Stimulated activated CD8-positive, alpha-beta memory T cell treated with anti-CD3 and anti-CD28 coated beads, Interleukin-7, amount 100 ng/mL, for 4 hours (primary cell): Measurements from ENCODE around the gene FKBP1C.
"Not testable (repeated sequence)": the region's sequence is repeated elsewhere in the genome, so short reads cannot be mapped to it uniquely, and the experiment has no call there.

ENCODE experiments used
- DNase-seq, 2 donors: peaks; one replicate each; pipeline ENCODE4 v3.0.0-alpha.2; 2020; ENCODE audit warnings: low read depth in 2 of 2

FKBP1C gene

GRCh38 chr6:63211343-63211742, at the start of gene FKBP1C:
FKBP1C (plus strand) TSS chr6:63211469.
- DNase-seq = not testable (repeated sequence)

GRCh38 chr6:63164047-63164803, 47.0 kb upstream of the FKBP1C start:
- not testable (repeated sequence) for DNase-seq

DNA sequence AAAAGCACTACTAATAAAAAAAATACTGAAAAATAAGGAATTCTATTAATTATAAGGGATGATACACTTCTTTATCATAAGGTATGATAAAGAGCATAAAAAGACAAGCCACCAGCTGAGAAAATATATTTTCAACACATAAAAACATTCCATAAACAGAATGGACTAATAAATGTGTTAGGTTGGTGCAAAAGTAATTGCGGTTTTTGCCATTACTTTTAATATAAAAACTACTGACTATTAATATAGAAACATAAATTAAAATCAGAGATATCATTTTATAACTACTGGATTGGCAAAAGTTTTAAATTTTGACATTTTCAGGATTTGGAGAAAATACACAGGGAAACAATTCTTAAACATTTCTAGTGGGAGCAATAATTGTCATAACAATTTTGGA, 37.1 kb upstream of the FKBP1C start:
- DNase-seq = no peak

DNA sequence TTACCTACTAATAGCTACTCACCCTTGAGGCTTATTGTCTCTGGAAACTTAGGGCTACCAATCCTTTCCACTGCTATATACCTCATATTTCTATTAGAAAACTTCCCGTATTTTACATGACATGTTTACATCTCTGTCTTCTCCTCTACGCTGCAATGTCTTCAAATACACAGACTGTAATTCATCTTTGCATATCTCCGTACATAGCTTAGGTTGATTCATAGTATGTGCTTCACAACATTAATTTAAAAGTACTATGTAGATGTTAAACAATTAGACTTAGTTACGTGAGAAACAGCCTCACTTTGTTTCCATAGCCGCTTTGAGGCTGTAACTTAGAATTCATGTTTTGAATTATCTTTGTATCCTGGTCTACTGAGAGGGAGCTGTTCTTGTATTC, 35.1 kb upstream of the FKBP1C start:
- no peak for DNase-seq

- no peak for DNase-seq
These were observed 30.9 kb upstream of the FKBP1C start for GRCh38 chr6:63180367-63180766.

DNA sequence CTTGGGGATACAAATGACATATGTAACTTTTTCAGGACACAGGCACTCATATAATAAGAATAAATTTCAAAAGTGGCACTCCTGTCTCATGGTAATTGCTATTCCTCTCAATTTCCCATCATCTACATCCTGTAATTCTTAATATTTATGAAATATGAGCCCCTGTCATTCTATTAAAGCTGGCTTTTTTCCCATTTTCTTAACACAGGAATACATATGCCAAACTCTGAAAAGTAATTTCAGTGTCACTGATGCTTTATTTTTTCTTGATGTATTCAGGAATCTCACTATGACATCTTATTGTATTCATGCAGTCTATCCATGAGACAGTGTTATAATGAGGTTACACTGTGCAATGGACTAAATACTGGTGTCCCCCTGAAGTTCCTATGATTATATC, 24.3 kb upstream of the FKBP1C start:
- no peak for DNase-seq

DNA sequence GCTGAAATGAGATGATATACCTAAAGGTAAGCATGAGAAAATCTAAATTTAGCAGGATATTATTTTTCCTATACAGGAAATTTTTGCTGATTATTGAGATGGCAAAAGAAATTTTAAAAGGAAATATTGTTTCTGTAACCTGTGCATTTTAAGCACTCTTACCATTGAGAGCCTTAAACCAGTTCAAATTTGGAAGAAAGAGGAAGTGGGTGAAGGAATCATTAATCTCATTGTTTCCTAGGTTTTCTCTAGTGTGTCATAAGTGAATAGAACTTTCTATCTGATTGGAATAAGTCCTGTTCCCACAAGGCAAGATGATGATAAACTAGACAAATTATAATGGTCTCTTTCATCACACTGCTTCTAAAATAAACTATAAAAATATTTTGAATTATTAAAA, 22.4 kb upstream of the FKBP1C start:
- no peak for DNase-seq

- no peak for DNase-seq
These were observed 17.9 kb upstream of the FKBP1C start for GRCh38 chr6:63193324-63193723.

DNA sequence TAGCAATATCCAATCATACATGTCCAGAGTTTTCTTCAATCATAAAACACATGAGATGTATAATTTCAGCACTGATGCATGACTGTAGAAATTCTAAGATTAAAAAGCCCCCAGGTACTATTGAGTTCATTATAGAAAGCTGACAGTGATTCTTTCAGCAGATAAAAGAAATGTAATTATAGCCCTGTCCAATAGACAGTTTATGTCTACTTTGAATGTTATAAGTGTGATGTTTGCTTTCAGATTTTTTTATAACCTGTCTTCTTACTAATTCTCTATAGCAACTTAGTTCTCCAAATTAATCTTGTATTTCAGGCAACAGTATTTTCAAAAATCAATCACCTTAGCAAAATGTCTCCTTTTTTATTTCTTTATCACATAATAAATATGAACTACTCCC, 13.5 kb upstream of the FKBP1C start:
- DNase-seq = no peak

DNA sequence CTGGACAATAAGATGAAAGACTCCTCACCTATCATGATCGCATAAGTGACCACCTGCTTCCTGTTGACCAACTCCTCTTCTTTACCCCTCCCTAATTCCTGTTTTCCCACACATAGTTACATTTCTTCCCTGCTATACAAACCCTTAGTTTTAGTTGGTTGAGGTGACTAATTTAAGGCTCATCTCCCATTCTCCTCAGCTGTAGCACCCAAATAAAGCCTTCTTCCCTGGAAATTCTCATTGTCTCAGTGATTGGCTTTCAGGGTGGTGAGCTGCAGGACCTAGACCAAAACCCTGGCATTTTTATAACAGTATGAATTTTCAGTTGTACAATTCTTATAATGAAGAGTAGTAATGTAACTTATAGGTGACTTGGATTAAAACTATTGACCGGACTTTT, 2.1 kb downstream of the FKBP1C start:
- DNase-seq = no peak

- no peak for DNase-seq
These were observed 3.5 kb downstream of the FKBP1C start for GRCh38 chr6:63214816-63215215.

- DNase-seq = no peak
These were observed 12.9 kb downstream of the FKBP1C start for GRCh38 chr6:63224179-63224578.

DNA sequence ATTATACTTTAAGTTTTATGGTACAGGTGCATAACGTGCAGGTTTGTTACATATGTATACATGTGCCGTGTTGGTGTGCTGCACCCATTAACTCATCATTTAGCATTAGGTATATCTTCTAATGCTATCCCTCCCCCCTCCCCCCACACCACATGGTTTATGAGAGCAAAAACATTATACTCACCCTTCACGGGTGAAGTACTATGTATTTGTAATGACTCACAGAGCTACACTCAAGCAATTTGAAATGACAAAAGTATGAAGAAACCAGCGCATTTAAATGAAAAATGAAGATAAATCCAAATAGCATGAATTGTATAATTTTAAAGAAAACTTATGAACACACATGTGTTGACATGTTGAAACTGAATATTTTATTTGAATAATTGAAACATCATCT, 14.7 kb downstream of the FKBP1C start:
- DNase-seq = not testable (repeated sequence)

DNA sequence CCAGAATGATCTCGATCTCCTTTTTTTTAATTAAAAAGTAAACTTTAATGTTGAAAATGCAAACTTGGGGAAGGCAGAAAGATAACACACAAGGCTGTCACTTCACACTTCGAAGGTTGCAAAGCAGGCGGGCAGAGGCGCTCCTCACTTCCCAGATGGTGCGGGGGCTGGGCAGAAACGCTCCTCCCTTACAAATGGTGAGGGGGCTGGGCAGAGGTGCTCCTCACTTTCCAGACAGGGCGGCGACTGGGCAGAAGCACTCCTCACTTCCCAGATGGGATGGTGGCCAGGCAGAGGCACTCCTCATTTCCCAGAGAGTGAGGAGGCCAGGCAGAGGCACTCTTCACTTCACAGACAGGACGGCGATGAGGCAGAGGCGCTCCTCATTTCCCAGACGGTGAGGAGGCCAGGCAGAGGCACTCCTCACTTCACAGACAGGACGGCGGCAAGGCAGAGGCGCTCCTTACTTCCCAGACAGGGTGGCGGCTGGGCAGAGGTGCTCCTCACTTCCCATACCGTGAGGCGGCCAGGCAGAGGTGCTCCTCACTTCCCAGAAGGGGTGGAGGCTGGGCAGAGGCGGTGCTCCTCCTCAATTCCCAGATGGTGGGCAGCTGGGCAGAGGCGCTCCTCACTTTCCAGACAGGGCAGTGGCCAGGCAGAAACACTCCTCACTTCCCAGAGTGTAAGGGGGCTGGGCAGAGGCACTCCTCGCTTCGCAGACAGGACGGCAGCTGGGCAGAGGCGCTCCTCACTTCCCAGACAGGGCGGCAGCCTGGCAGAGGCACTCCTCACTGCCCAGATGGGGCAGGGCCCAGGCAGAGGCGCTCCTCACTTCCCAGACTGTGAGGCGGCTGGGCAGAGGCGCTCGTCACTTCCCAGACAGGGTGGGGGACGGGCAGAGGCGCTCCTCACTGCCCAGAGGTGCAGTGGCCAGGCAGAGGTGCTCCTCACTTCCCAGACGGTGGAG, 16.9 kb downstream of the FKBP1C start:
- DNase-seq = not testable (repeated sequence)

- not testable (repeated sequence) for DNase-seq
These were observed 18.8 kb downstream of the FKBP1C start for GRCh38 chr6:63230027-63230426.

- not testable (repeated sequence) for DNase-seq
These were observed 19.2 kb downstream of the FKBP1C start for GRCh38 chr6:63230511-63230910.

- no peak for DNase-seq
These were observed 25.1 kb downstream of the FKBP1C start for GRCh38 chr6:63236398-63236817.

- no peak for DNase-seq
These were observed 34.2 kb downstream of the FKBP1C start for GRCh38 chr6:63245420-63245819.

GRCh38 chr6:63245909-63246308, 34.6 kb downstream of the FKBP1C start:
- no peak for DNase-seq

DNA sequence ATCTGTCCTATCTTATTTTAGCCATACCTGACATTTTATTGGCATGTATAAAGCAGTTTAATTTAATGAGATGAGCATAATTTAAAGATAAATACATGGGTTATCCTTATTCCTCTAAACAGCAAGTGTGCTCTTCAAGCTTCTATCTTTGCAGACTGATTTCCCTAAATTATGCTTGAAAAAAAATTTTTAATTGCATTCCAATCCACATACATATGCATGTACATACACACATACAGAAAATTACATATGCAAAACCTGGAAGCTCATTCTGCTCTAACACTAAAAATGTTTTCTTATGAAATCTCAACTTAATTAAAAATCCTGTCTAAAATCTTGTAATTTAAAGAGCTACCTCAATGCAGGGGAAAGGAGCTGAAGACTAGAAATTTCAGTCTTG, 35.3 kb downstream of the FKBP1C start:
- no peak for DNase-seq

DNA sequence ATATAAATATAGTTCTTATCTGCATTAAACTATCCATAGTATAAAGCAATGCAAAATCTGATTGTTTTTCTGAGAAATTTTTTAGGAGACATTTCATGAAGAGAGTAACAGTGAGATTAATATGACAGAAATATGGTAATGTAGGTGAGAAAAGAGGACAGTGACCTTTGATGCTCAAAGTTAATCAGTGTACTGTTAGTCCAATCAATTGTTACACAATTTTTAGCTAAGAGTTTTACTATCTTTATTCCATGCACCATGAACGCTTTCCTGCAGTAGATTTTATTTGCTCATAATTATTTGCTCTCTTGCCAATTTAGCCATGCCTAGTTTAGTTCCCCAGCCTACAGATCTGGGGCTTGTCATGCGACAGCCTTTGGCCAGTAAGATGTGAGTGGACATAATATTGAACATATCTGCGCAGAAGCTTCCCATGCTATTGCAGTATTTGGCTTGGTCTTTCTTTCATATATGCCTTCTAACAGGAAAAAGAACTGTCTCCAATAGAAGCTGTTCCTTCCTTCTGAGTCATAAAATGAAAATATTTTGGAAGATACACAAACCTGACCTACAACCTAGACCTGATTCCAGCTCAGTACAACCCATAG, 38.7 kb downstream of the FKBP1C start:
- no peak for DNase-seq

DNA sequence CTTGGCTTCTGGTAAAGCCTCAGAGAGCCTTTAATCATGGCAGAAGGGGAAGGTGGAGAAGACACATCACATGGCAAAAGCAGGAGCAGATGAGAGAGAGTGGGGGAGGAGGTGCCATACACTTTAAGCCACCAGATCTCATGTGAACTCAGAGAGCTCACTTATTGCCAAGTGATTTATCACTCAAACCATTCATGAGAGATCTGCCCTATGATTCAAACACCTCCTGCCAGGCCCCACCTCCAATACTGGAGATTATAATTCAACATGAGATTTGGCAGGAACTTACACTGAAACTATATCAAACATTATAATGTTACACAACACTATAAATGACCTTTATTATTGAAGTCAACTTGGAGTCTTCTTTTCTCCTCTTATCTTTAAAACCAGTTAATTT, 47.9 kb downstream of the FKBP1C start:
- DNase-seq = no peak
